WTC11 (cell line): ENCODE results near the gene POLR2A. TPM values are rescaled to one million over a fixed set of nuclear protein-coding genes. Genes with fewer than 3 reads are reported as not detected.

Experiments
- ATAC-seq: fragments of 200-7000 bp; cut with Tn5 transposase; 2 replicates; pipeline ENCODE4 v1.10.0; 2021; ENCODE audit warnings: mild to moderate bottlenecking, moderate library complexity
- CTCF ChIA-PET: fragments of 300-600 bp; sonication (Branson Sonifier 250); formaldehyde crosslinking; loops from one replicate; lab custom pipeline; 2021; ENCODE audit warnings: antibody characterized with exemption; lab: Charles Lee
- POLR2A ChIA-PET: fragments of 350-600 bp; sonication (Branson Sonifier 250); formaldehyde crosslinking; loops from one replicate; lab custom pipeline; 2021; ENCODE audit warnings: antibody characterized with exemption; lab: Charles Lee
- DNase-seq: peaks from one replicate; pipeline ENCODE4 v3.0.0; 2021; ENCODE audit warnings: low spot score
- H3K27ac Mint-ChIP-seq: 2 replicates; pipeline ENCODE4 v1.8.0; 2021; ENCODE audit warnings: mixed read lengths
- H3K27me3 Mint-ChIP-seq: 2 replicates; pipeline ENCODE4 v1.8.0; 2021; ENCODE audit warnings: low read depth, mild to moderate bottlenecking, moderate library complexity, mixed read lengths
- H3K36me3 Mint-ChIP-seq: 2 replicates; pipeline ENCODE4 v1.8.0; 2021; ENCODE audit warnings: mixed read lengths
- H3K4me1 Mint-ChIP-seq: 2 replicates; pipeline ENCODE4 v1.8.0; 2022; ENCODE audit warnings: mixed read lengths
- H3K4me3 Mint-ChIP-seq: 2 replicates; pipeline ENCODE4 v1.8.0; 2021; ENCODE audit warnings: mild to moderate bottlenecking, moderate library complexity, mixed read lengths
- H3K9me3 Mint-ChIP-seq: 2 replicates; pipeline ENCODE4 v1.8.0; 2021; ENCODE audit warnings: mixed read lengths
- ATF2 ChIP-seq: sonication (generic); formaldehyde crosslinking; IDR thresholded peaks from 2 replicates; pipeline ENCODE4 v1.8.1; 2022; ENCODE audit warnings: low read depth, missing genetic modification reagents, borderline replicate concordance
- CBFB ChIP-seq: sonication (generic); formaldehyde crosslinking; IDR thresholded peaks from 2 replicates; pipeline ENCODE4 v1.8.1; 2022; ENCODE audit warnings: mild to moderate bottlenecking, low read depth, missing genetic modification reagents
- CREB1 ChIP-seq: sonication (generic); formaldehyde crosslinking; IDR thresholded peaks from 2 replicates; pipeline ENCODE4 v1.8.0; 2023; ENCODE audit warnings: mild to moderate bottlenecking, missing genetic modification reagents
- ELF4 ChIP-seq: sonication (generic); formaldehyde crosslinking; IDR thresholded peaks from 2 replicates; pipeline ENCODE4 v1.8.1; 2022; ENCODE audit warnings: low read depth, mild to moderate bottlenecking, moderate library complexity, missing genetic modification reagents
- ERG ChIP-seq: fragments of 250-450 bp; sonication (Bioruptor Pico); IDR thresholded peaks from 2 replicates; pipeline ENCODE4 v1.8.0; 2021; ENCODE audit warnings: mild to moderate bottlenecking
- ESRRA ChIP-seq: sonication (generic); formaldehyde crosslinking; IDR thresholded peaks from 2 replicates; pipeline ENCODE4 v1.8.1; 2022; ENCODE audit warnings: mild to moderate bottlenecking, missing genetic modification reagents, borderline replicate concordance
- FOXK1 ChIP-seq: sonication (generic); formaldehyde crosslinking; IDR thresholded peaks from 2 replicates; pipeline ENCODE4 v1.8.0; 2022; ENCODE audit warnings: mild to moderate bottlenecking, moderate library complexity, missing genetic modification reagents
- GRHL2 ChIP-seq: fragments of 250-450 bp; sonication (Bioruptor Pico); IDR thresholded peaks from 2 replicates; pipeline ENCODE4 v1.8.0; 2022; ENCODE audit warnings: mild to moderate bottlenecking, moderate library complexity; ENCODE audit not compliant: insufficient replicate concordance, severe bottlenecking
- HMGA2 ChIP-seq: fragments of 250-450 bp; sonication (Bioruptor Pico); IDR thresholded peaks from 2 replicates; pipeline ENCODE4 v1.4.0; 2021; ENCODE audit warnings: mild to moderate bottlenecking, moderate library complexity
- MAX ChIP-seq: sonication (generic); formaldehyde crosslinking; IDR thresholded peaks from 2 replicates; pipeline ENCODE4 v1.8.0; 2022; ENCODE audit warnings: mild to moderate bottlenecking, missing genetic modification reagents
- MLX ChIP-seq: sonication (generic); formaldehyde crosslinking; IDR thresholded peaks from 2 replicates; pipeline ENCODE4 v1.8.1; 2023; ENCODE audit warnings: mild to moderate bottlenecking, missing genetic modification reagents, moderate library complexity
- MYBL2 ChIP-seq: sonication (generic); formaldehyde crosslinking; IDR thresholded peaks from 2 replicates; pipeline ENCODE4 v1.8.1; 2023; ENCODE audit warnings: mild to moderate bottlenecking, moderate library complexity, missing genetic modification reagents
- NFE2L1 ChIP-seq: sonication (generic); formaldehyde crosslinking; IDR thresholded peaks from 2 replicates; pipeline ENCODE4 v1.8.1; 2023; ENCODE audit warnings: missing genetic modification reagents
- PRDM15 ChIP-seq: sonication (generic); formaldehyde crosslinking; IDR thresholded peaks from 2 replicates; pipeline ENCODE4 v1.8.0; 2022; ENCODE audit warnings: missing genetic modification reagents
- SP1 ChIP-seq: sonication (generic); formaldehyde crosslinking; conservative IDR thresholded peaks from 2 replicates; pipeline ENCODE4 v1.8.1; 2022; ENCODE audit warnings: missing genetic modification reagents
- ZBTB21 ChIP-seq: sonication (generic); formaldehyde crosslinking; IDR thresholded peaks from 2 replicates; pipeline ENCODE4 v1.8.1; 2023; ENCODE audit warnings: mild to moderate bottlenecking, missing genetic modification reagents, borderline replicate concordance
- ZBTB43 ChIP-seq: sonication (generic); formaldehyde crosslinking; IDR thresholded peaks from 2 replicates; pipeline ENCODE4 v1.8.1; 2023; ENCODE audit warnings: mild to moderate bottlenecking, missing genetic modification reagents
- ZMAT4 ChIP-seq: fragments of 250-450 bp; sonication (Bioruptor Pico); IDR thresholded peaks from 2 replicates; pipeline ENCODE4 v1.9.0; 2021; ENCODE audit warnings: mild to moderate bottlenecking
- ZNF232 ChIP-seq: sonication (generic); formaldehyde crosslinking; IDR thresholded peaks from 2 replicates; pipeline ENCODE4 v1.8.0; 2022; ENCODE audit warnings: mild to moderate bottlenecking, missing genetic modification reagents
- ZNF416 ChIP-seq: fragments of 250-450 bp; sonication (Bioruptor Pico); IDR thresholded peaks from 2 replicates; pipeline ENCODE4 v1.9.0; 2021; ENCODE audit warnings: mild to moderate bottlenecking, inconsistent platforms
- ZNF512 ChIP-seq: sonication (generic); formaldehyde crosslinking; IDR thresholded peaks from 2 replicates; pipeline ENCODE4 v1.8.1; 2022; ENCODE audit warnings: missing genetic modification reagents, borderline replicate concordance
- total RNA-seq: library from RNA; stranded (reverse); gene quantifications from 3 replicates; pipeline ENCODE4 v1.2.3, GENCODE V29; 2021

Gene POLR2A
- total RNA-seq, 1 experiment from 2014 or later, result 170 TPM

- DNase-seq, result no peak
- no peaks in the 10 kb centered on the region for H3K36me3 Mint-ChIP-seq
- TF ChIP-seq ZMAT4 (CRISPR knock-in tag) (no peak), HMGA2 (CRISPR knock-in tag) (no peak)
- H3K9me3 Mint-ChIP-seq, result peaks cover 13% of the 10 kb centered on the region
- H3K27ac Mint-ChIP-seq, result no peak overlapping the region
- H3K27me3 Mint-ChIP-seq, result peaks cover 32% of the 10 kb centered on the region
- ChIA-PET CTCF (interaction anchor here (1.5 kb wide), 1 partner anchor 19 kb away, joined by 5 read pairs; no protein-coding TSS in a partner anchor), POLR2A (interaction anchor here (0.6 kb wide), 1 partner anchor 13 kb away, joined by 5 read pairs; no protein-coding TSS in a partner anchor)
- ATAC-seq, result no peak
- H3K4me1 Mint-ChIP-seq, result no peaks in the 10 kb centered on the region
- H3K4me3 Mint-ChIP-seq, result no peak overlapping the region
Observed at GRCh38 chr17:7541074-7541621, 57.0 kb downstream of the POLR2A start.

GRCh38 chr17:7544911-7545310, 60.7 kb downstream of the POLR2A start:
- Mint-ChIP-seq H3K4me3 (no peak overlapping the region), H3K27me3 (peaks cover 31% of the 10 kb centered on the region), H3K27ac (no peak overlapping the region), H3K9me3 (no peaks in the 10 kb centered on the region), H3K4me1 (peaks cover 6% of the 10 kb centered on the region), H3K36me3 (no peaks in the 10 kb centered on the region)
- CTCF ChIA-PET, result interaction anchor here (2.4 kb wide), 1 partner anchor 15 kb away, joined by 13 read pairs; no protein-coding TSS in a partner anchor
- POLR2A ChIA-PET, result no interaction called here
- DNase-seq (no peak), ATAC-seq (no peak)
- TF ChIP-seq MYBL2 (no peak), SP1 (no peak), MAX (CRISPR knock-in tag) (no peak), ZBTB21 (CRISPR knock-in tag) (no peak), ZNF416 (CRISPR knock-in tag) (no peak), GRHL2 (CRISPR knock-in tag) (no peak), ELF4 (CRISPR knock-in tag) (no peak), ATF2 (CRISPR knock-in tag) (no peak), CBFB (CRISPR knock-in tag) (no peak), FOXK1 (CRISPR knock-in tag) (no peak), CREB1 (no peak), ERG (CRISPR knock-in tag) (no peak), PRDM15 (CRISPR knock-in tag) (no peak), ZBTB43 (CRISPR knock-in tag) (no peak), MLX (CRISPR knock-in tag) (no peak), ESRRA (no peak), ZNF232 (CRISPR knock-in tag) (no peak), ZNF512 (CRISPR knock-in tag) (no peak), NFE2L1 (no peak)
